A673 (cell line): ENCODE results near the gene CCDC154. TPM values are rescaled to one million over a fixed set of nuclear protein-coding genes. Genes with fewer than 3 reads are reported as not detected.

ENCODE experiments used
- BruUV-seq: library from RNA; stranded (reverse); fragments of 400-500 nt; replicated peaks from 2 replicates; lab custom pipeline; 2021; lab: Mats Ljungman, UMichigan
- CTCF ChIA-PET: fragments of 300-600 bp; sonication (Branson Sonifier 250); formaldehyde crosslinking; loops from one replicate; lab custom pipeline; 2022; ENCODE audit warnings: antibody characterized with exemption; lab: Charles Lee
- POLR2A ChIA-PET: fragments of 300-600 bp; sonication (Branson Sonifier 250); formaldehyde crosslinking; loops from one replicate; lab custom pipeline; 2022; ENCODE audit warnings: antibody characterized with exemption; ENCODE audit not compliant: low non-redundant PET; lab: Charles Lee
- DNase-seq: peaks from one replicate; pipeline ENCODE4 v3.0.0-alpha.2; 2015; ENCODE audit warnings: low spot score
- H3K27ac ChIP-seq: fragments of 200-600 bp; sonication (generic); 2 replicates; pipeline ENCODE4 v1.5.1; 2016; ENCODE audit warnings: mixed run types, low read depth, mild to moderate bottlenecking, mixed read lengths, antibody characterized with exemption, low read length; ENCODE audit not compliant: poor library complexity, severe bottlenecking
- H3K27me3 ChIP-seq: fragments of 200-600 bp; sonication (generic); replicated peaks from 2 replicates; pipeline ENCODE4 v1.6.1; 2017; ENCODE audit warnings: mixed run types, low read depth, mild to moderate bottlenecking, mixed read lengths, antibody characterized with exemption, low read length; ENCODE audit not compliant: insufficient read depth, poor library complexity
- H3K36me3 ChIP-seq: fragments of 200-600 bp; sonication (generic); 2 replicates; pipeline ENCODE4 v1.6.1; 2016; ENCODE audit warnings: mixed run types, mild to moderate bottlenecking, mixed read lengths, antibody characterized with exemption, low read length; ENCODE audit not compliant: insufficient read depth, poor library complexity, severe bottlenecking
- H3K4me1 ChIP-seq: fragments of 200-600 bp; sonication (generic); 2 replicates; pipeline ENCODE4 v1.6.1; 2017; ENCODE audit warnings: mixed run types, mild to moderate bottlenecking, mixed read lengths, antibody characterized with exemption, low read length; ENCODE audit not compliant: insufficient read depth, poor library complexity, severe bottlenecking
- H3K4me3 ChIP-seq: fragments of 200-600 bp; sonication (generic); 2 replicates; pipeline ENCODE4 v1.5.1; 2016; ENCODE audit warnings: low read depth, mixed run types, mild to moderate bottlenecking, mixed read lengths, low read length; ENCODE audit not compliant: poor library complexity, severe bottlenecking
- H3K9me3 ChIP-seq: fragments of 200-600 bp; sonication (generic); 2 replicates; pipeline ENCODE4 v1.6.1; 2016; ENCODE audit warnings: mixed run types, low read depth, mild to moderate bottlenecking, mixed read lengths, antibody characterized with exemption, low read length; ENCODE audit not compliant: poor library complexity, severe bottlenecking
- CTCF ChIP-seq: fragments of 300-800, 200-600 bp; sonication (generic); conservative IDR thresholded peaks from 2 replicates; pipeline ENCODE4 v1.5.1; 2017; ENCODE audit warnings: low read depth, mild to moderate bottlenecking, antibody characterized with exemption, low read length, moderate library complexity, mixed read lengths
- EZH2 ChIP-seq: fragments of 200-600 bp; sonication (generic); IDR thresholded peaks from 2 replicates; pipeline ENCODE4 v1.6.1; 2017; ENCODE audit warnings: borderline replicate concordance, low read depth, mild to moderate bottlenecking, mixed read lengths, antibody characterized with exemption, low read length; ENCODE audit not compliant: poor library complexity, severe bottlenecking
- intact Hi-C: fragments of 100-400 bp; cut with micrococcal nuclease; formaldehyde crosslinking; loops from one replicate; pipeline ENCODE4 v1.10.0; 2022; ENCODE audit not compliant: unreplicated experiment
- total RNA-seq: library from RNA; stranded (reverse); gene quantifications from 2 replicates; pipeline ENCODE4 v1.2.3, GENCODE V29; 2021

CCDC154 gene
- total RNA-seq, 1 experiment from 2014 or later, result 1.2 TPM

GRCh38 chr16:1449201-1449788, 4.9 kb upstream of the CCDC154 start:
- ChIA-PET CTCF (no interaction called here), POLR2A (no interaction called here)
- BruUV-seq, result no TSS peak
- no peaks in the 10 kb centered on the region for H3K27me3 ChIP-seq
- peaks cover 6% of the 10 kb centered on the region for H3K36me3 ChIP-seq
- DNase-seq, result no peak
- intact Hi-C loops, result no loop called here
- TF ChIP-seq EZH2, result no peak
- no peak for TF ChIP-seq CTCF
- H3K4me3 ChIP-seq, result no peak overlapping the region
- no peaks in the 10 kb centered on the region for H3K4me1 ChIP-seq
- H3K27ac ChIP-seq, result no peak overlapping the region
- no peaks in the 10 kb centered on the region for H3K9me3 ChIP-seq

- POLR2A ChIA-PET, result no interaction called here
- BruUV-seq, result no TSS peak
These were observed 4.3 kb upstream of the CCDC154 start for GRCh38 chr16:1448536-1449116.

GRCh38 chr16:1447965-1448364, 3.6 kb upstream of the CCDC154 start:
- TF ChIP-seq EZH2, result no peak
- no peak for TF ChIP-seq CTCF
- ChIA-PET CTCF (no interaction called here), POLR2A (no interaction called here)
- no peaks in the 10 kb centered on the region for H3K9me3 ChIP-seq
- no peak overlapping the region for H3K4me3 ChIP-seq
- no peak overlapping the region for H3K27ac ChIP-seq
- H3K4me1 ChIP-seq, result no peaks in the 10 kb centered on the region
- peaks cover 6% of the 10 kb centered on the region for H3K36me3 ChIP-seq
- H3K27me3 ChIP-seq, result no peaks in the 10 kb centered on the region
- no TSS peak for BruUV-seq
- DNase-seq, result no peak
- intact Hi-C loops, result no loop called here

More at GRCh38 chr16:1448536-1449116, 4.3 kb upstream of the CCDC154 start:
- Histone ChIP-seq H3K27ac (no peak overlapping the region), H3K9me3 (no peaks in the 10 kb centered on the region), H3K4me1 (no peaks in the 10 kb centered on the region), H3K36me3 (peaks cover 6% of the 10 kb centered on the region), H3K27me3 (no peaks in the 10 kb centered on the region), H3K4me3 (no peak overlapping the region)
- TF ChIP-seq CTCF (no peak), EZH2 (no peak)
- DNase-seq, result no peak
- intact Hi-C loops, result no loop called here
- CTCF ChIA-PET, result no interaction called here
